ENCODE results near the gene DNASE1L1.

DNA sequence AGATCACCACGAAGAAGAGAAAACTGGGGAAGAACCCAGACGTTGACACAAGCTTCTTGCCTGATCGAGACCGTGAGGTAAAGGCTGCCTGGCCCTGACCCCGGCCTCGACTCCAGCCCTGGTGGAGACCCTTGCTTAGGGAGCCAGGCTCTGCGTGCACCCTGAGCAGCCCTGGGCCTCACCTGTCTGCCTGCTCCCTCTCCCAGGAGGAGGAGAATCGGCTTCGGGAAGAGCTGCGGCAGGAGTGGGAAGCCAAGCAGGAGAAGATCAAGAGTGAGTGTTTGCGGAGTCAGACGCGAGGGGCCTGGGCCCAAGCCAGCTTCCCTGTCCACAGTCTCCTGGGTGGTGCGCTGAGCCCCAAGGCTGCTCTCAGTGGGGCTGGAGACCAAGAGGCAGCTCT is 39.4 kb upstream of the DNASE1L1 start:
- TF ChIP-seq POLR2A (IDR thresholded peaks at IDR 0.05; ENCODE audit: low read depth, low read length) (no peak), POLR2AphosphoS5 (IDR thresholded peaks at IDR 0.05; ENCODE audit: low read depth, low read length) (no peak)

Measured in GM12892 (cell line).